ENCODE results near the gene MGAT4A.
A peak's percentile ranks its signal among the peaks of the same experiment; 100 is the strongest.

DNA sequence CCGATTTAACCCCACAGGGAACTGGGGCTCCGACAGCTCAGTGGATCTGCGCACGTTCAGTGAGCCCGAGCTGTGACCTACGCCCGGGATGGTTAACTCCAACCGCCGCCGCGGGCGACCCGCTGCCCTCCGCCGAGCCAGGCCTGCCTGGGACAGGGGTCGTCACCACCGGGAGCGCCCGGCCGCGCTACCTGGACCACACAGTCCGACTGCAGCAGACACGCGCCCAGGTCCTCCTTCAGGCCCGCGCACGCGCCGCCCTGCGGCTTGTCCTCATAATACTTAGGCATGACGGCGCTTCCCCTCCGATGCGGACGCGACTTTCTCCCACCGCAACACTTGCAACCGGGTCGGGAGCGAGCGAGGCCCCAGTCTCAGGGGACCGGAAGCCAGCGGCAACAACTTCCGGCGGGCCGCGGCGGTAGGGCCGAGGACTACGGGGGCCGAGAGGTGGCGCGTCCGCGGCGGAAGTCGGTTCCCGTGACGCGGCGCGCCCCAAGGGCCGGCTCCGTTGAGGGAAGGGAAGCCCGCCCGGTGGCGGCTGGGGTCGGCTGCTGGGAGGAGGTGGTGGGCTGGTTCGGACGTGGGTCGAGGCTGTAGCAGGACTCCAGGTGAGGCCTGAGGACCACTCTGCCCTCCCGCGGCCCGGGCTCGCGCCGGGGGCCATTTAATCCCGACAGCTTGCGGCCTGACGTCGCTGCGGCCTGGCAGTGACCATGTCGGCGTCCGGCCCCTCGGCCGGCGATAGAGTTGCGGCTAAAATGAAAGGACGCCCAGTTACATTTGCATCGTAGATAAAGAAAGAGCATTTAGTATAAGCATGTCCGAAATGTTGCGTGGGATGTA is 122.6 kb downstream of the MGAT4A start, which contains the start of the genes COA5 and UNC50:
- TF ChIP-seq, protein P1, sequence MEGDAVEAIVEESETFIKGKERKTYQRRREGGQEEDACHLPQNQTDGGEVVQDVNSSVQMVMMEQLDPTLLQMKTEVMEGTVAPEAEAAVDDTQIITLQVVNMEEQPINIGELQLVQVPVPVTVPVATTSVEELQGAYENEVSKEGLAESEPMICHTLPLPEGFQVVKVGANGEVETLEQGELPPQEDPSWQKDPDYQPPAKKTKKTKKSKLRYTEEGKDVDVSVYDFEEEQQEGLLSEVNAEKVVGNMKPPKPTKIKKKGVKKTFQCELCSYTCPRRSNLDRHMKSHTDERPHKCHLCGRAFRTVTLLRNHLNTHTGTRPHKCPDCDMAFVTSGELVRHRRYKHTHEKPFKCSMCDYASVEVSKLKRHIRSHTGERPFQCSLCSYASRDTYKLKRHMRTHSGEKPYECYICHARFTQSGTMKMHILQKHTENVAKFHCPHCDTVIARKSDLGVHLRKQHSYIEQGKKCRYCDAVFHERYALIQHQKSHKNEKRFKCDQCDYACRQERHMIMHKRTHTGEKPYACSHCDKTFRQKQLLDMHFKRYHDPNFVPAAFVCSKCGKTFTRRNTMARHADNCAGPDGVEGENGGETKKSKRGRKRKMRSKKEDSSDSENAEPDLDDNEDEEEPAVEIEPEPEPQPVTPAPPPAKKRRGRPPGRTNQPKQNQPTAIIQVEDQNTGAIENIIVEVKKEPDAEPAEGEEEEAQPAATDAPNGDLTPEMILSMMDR (IDR thresholded peaks at IDR 0.05; ENCODE audit: low read depth, low read length), result no peak
- peak; percentile 75 for TF ChIP-seq POLR2A (IDR thresholded peaks at IDR 0.05; ENCODE audit: extremely low read depth, insufficient read length)
- peak; percentile 67 for TF ChIP-seq MAX (IDR thresholded peaks at IDR 0.05; ENCODE audit: low read depth, low read length)
